HEK293T (cell line): ENCODE results near the gene DAND5.

Experiments used
- FOXA1 ChIP-seq: fragments of 450-650 bp; IDR thresholded peaks from 2 replicates; pipeline ENCODE4 v1.6.1; 2016; ENCODE audit warnings: mild to moderate bottlenecking
- FOXK2 ChIP-seq: fragments of 450-650 bp; IDR thresholded peaks from 2 replicates; pipeline ENCODE4 v1.6.1; 2016; ENCODE audit warnings: mild to moderate bottlenecking
- FOXM1 ChIP-seq: fragments of 450-650 bp; IDR thresholded peaks from 2 replicates; pipeline ENCODE4 v1.6.1; 2017; ENCODE audit warnings: mild to moderate bottlenecking, borderline replicate concordance
- LEF1 ChIP-seq: fragments of 450-650 bp; IDR thresholded peaks from 2 replicates; pipeline ENCODE4 v1.6.1; 2017; ENCODE audit warnings: mild to moderate bottlenecking, borderline replicate concordance
- ZNF384 ChIP-seq: fragments of 450-650 bp; IDR thresholded peaks from 2 replicates; pipeline ENCODE4 v1.6.1; 2016

DNA sequence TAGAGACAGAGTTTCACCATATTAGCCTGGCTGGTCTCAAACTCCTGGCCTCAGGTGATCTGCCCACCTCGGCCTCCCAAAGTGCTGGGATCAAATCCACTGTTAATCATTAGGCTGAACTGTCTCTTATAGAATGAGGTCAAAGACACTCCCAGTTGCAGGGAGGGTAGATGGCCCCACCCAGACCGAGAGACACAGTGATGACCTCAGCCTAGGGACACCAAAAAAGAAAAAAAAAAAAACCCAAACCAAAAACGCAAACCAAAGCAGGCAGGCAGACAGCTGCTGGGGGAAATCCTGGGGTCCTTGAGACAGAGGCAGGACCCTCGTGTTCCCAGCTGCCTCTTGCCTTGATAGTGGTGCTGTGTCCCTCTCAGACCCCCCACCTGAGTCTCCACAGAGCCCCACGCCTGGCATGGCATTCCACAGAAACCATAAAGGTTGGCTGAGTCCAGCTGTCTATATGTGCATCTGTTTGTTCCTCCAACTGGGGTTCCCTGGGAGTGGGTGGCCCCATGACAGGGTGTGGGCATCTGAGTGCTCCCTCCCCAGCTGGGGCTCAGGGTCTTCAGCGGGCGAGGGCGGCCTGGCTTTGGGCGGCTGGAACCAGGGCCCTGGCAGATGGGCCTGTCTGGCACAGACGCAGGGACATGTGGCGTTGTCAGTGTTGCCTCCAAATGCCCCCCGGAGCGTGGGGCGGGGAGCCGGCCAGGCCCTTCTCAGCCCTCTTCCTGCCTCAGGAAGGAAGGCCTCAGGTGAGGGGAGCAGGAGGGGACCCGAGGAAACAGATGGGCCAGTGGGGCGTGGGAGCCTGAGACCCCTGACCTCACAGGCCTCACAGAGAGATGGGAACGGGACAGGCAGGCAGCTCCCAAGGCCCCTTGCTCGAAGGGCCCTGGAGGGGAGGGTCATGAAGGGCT is 5.2 kb downstream of the DAND5 start:
- TF ChIP-seq FOXK2, result no peak
- TF ChIP-seq LEF1, result no peak
- peak; percentile 10; the same call in 1 of the 2 replicates for TF ChIP-seq ZNF384
- TF ChIP-seq FOXA1, result no peak
- no peak for TF ChIP-seq FOXM1
